Measurements from ENCODE around the gene ANO7. TPM values are rescaled to one million over a fixed set of nuclear protein-coding genes. Genes with fewer than 3 reads are reported as not detected.

The ANO7 gene
- total RNA-seq, 1 experiment from 2014 or later, result 5.2 TPM

GRCh38 chr2:241249654-241250053 is 61.2 kb downstream of the ANO7 start:
- no peaks in the 10 kb centered on the region for H3K4me1 ChIP-seq (ENCODE audit: insufficient read depth, low read length)
- no peak overlapping the region for H2AK5ac ChIP-seq (ENCODE audit: insufficient read length, low read length)
- H3K23ac ChIP-seq (ENCODE audit: insufficient read length, low read depth, low read length), result no peak overlapping the region
- H2BK120ac ChIP-seq (ENCODE audit: low read depth, low read length, poor library complexity, severe bottlenecking), result no peak overlapping the region
- WGBS (ENCODE audit: extremely low coverage, insufficient read length, low lambda C conversion rate), result no CpG with 5 or more reads among the region's 14 CpGs
- no peaks in the 10 kb centered on the region for H3K9me3 Mint-ChIP-seq
- no peaks in the 10 kb centered on the region for H3K4me1 Mint-ChIP-seq
- no peak overlapping the region for H4K5ac ChIP-seq (ENCODE audit: insufficient read length, low read depth, low read length)
- no peak overlapping the region for H3K4me2 ChIP-seq (ENCODE audit: insufficient read depth, insufficient read length, low read length)
- no peak overlapping the region for H4K8ac ChIP-seq (replicated peaks; ENCODE audit: insufficient read length, low read depth, low read length)
- no peaks in the 10 kb centered on the region for H3K79me1 ChIP-seq (ENCODE audit: insufficient read depth, low read depth, low read length, poor library complexity, severe bottlenecking)
- H2BK5ac ChIP-seq (ENCODE audit: insufficient read length, low read length), result no peak overlapping the region
- no peak overlapping the region for H3K27ac ChIP-seq (ENCODE audit: insufficient read length, low read depth, low read length)
- H3K27me3 ChIP-seq (ENCODE audit: insufficient read depth, low read length), result no peaks in the 10 kb centered on the region
- no peak overlapping the region for H2AFZ ChIP-seq (ENCODE audit: low read length)
- H4K20me1 ChIP-seq (ENCODE audit: control insufficient read depth, insufficient read depth, insufficient read length), result no peaks in the 10 kb centered on the region
- H3K56ac ChIP-seq (ENCODE audit: insufficient read length, low read depth, low read length), result no peak overlapping the region
- no peak overlapping the region for H2BK20ac ChIP-seq (ENCODE audit: low read depth, low read length, poor library complexity, severe bottlenecking)
- H3K79me2 ChIP-seq (ENCODE audit: insufficient read depth, low read length), result no peaks in the 10 kb centered on the region
- H3K4ac ChIP-seq (ENCODE audit: low read depth, low read length), result no peak overlapping the region
- H2BK12ac ChIP-seq (ENCODE audit: insufficient read length, low read depth, low read length), result no peak overlapping the region
- no peak overlapping the region for H3K4me3 Mint-ChIP-seq
- H3K27me3 Mint-ChIP-seq (ENCODE audit: low read depth), result no peaks in the 10 kb centered on the region
- no peak overlapping the region for H4K91ac ChIP-seq (ENCODE audit: insufficient read length, low read depth, low read length)
- no peak overlapping the region for H3K27ac Mint-ChIP-seq
- no peak overlapping the region for H3K14ac ChIP-seq (ENCODE audit: insufficient read depth, low read length)
- no peak overlapping the region for H3K18ac ChIP-seq (ENCODE audit: insufficient read length, low read depth, low read length)
- H3K36me3 Mint-ChIP-seq (ENCODE audit: insufficient read depth in 1 of 3, low read depth in 3 of 3), result peaks cover 56 to 96% (median 91%) of the 10 kb centered on the region in 3 experiments
- H2BK15ac ChIP-seq (ENCODE audit: low read depth, low read length), result no peak overlapping the region
- no peaks in the 10 kb centered on the region for H3K23me2 ChIP-seq (ENCODE audit: insufficient read length, low read depth, low read length, poor library complexity, severe bottlenecking)
- no peak for DNase-seq
- H3T11ph ChIP-seq (ENCODE audit: low read length), result no peak overlapping the region
- TF ChIP-seq CTCF (conservative IDR thresholded peaks at IDR 0.05), result no peak
- no peak overlapping the region for H3K9ac ChIP-seq (ENCODE audit: extremely low read depth, insufficient read length, low read length)
- H3K9me3 ChIP-seq (ENCODE audit: control insufficient read depth, low read depth, low read length), result no peaks in the 10 kb centered on the region
